Trophoblast cell (in vitro differentiated cells and primary cell): ENCODE measurements around the gene DTWD1.

Experiments
- DNase-seq, 2 donors: peaks; one replicate each; pipeline ENCODE4 v3.0.0-alpha.2; 2016
- H2AFZ ChIP-seq: 2 replicates; pipeline ENCODE4 v1.6.1; 2013; ENCODE audit warnings: low read length, moderate library complexity, mild to moderate bottlenecking; ENCODE audit not compliant: insufficient read depth, poor library complexity
- H2AK5ac ChIP-seq: 2 replicates; pipeline ENCODE4 v1.6.1; 2013; ENCODE audit warnings: mild to moderate bottlenecking, low read length
- H2BK120ac ChIP-seq: 2 replicates; pipeline ENCODE4 v1.6.1; 2013; ENCODE audit warnings: low read length, mild to moderate bottlenecking, moderate library complexity; ENCODE audit not compliant: insufficient read depth, poor library complexity
- H2BK12ac ChIP-seq: 2 replicates; pipeline ENCODE4 v1.6.1; 2013; ENCODE audit warnings: mild to moderate bottlenecking, low read length, moderate library complexity
- H2BK5ac ChIP-seq: 2 replicates; pipeline ENCODE4 v1.6.1; 2013; ENCODE audit warnings: low read length, low read depth, moderate library complexity, mild to moderate bottlenecking; ENCODE audit not compliant: poor library complexity
- H3K14ac ChIP-seq: 2 replicates; pipeline ENCODE4 v1.6.1; 2013; ENCODE audit warnings: mild to moderate bottlenecking, low read length
- H3K18ac ChIP-seq: 2 replicates; pipeline ENCODE4 v1.6.1; 2013; ENCODE audit warnings: mild to moderate bottlenecking, low read length
- H3K23ac ChIP-seq: 2 replicates; pipeline ENCODE4 v1.6.1; 2013; ENCODE audit warnings: low read length
- H3K27ac ChIP-seq: 2 replicates; pipeline ENCODE4 v1.5.1; 2013; ENCODE audit warnings: low read depth, mild to moderate bottlenecking, inconsistent platforms, low read length, moderate library complexity
- H3K27me3 ChIP-seq: 2 replicates; pipeline ENCODE4 v1.6.1; 2013; ENCODE audit warnings: inconsistent platforms, mild to moderate bottlenecking, low read length, moderate library complexity; ENCODE audit not compliant: insufficient read depth
- H3K36me3 ChIP-seq, 2 experiments: 1 replicate in 1 of 2; 2 replicates in 1 of 2; pipeline ENCODE4 v1.6.1; 2013; ENCODE audit warnings: low read length in 2 of 2, mild to moderate bottlenecking in 2 of 2, moderate library complexity in 1 of 2; ENCODE audit not compliant: insufficient read depth in 2 of 2, control insufficient read depth in 1 of 2
- H3K4ac ChIP-seq: 2 replicates; pipeline ENCODE4 v1.6.1; 2013; ENCODE audit warnings: low read depth, mild to moderate bottlenecking, low read length, moderate library complexity
- H3K4me1 ChIP-seq, 2 experiments: 1 replicate in 1 of 2; 2 replicates in 1 of 2; pipeline ENCODE4 v1.6.1; 2013; ENCODE audit warnings: low read length in 2 of 2, mild to moderate bottlenecking in 2 of 2, moderate library complexity in 1 of 2; ENCODE audit not compliant: insufficient read depth in 2 of 2, control insufficient read depth in 1 of 2
- H3K4me2 ChIP-seq: 2 replicates; pipeline ENCODE4 v1.6.1; 2013; ENCODE audit warnings: inconsistent platforms, mild to moderate bottlenecking, low read length, moderate library complexity
- H3K4me3 ChIP-seq: 2 replicates; pipeline ENCODE4 v1.5.1; 2013; ENCODE audit warnings: mild to moderate bottlenecking, low read depth, low read length, inconsistent platforms
- H3K79me1 ChIP-seq: one replicate; pipeline ENCODE4 v1.6.1; 2013; ENCODE audit warnings: low read length
- H3K79me2 ChIP-seq: 2 replicates; pipeline ENCODE4 v1.6.1; 2013; ENCODE audit warnings: low read length, mild to moderate bottlenecking; ENCODE audit not compliant: control insufficient read depth, insufficient read depth, poor library complexity
- H3K9ac ChIP-seq: 2 replicates; pipeline ENCODE4 v1.6.1; 2013; ENCODE audit warnings: mild to moderate bottlenecking, low read length
- H3K9me3 ChIP-seq: 2 replicates; pipeline ENCODE4 v1.6.1; 2013; ENCODE audit warnings: low read depth, mild to moderate bottlenecking, control low read depth, inconsistent platforms, low read length; ENCODE audit not compliant: insufficient read depth
- H4K12ac ChIP-seq: 2 replicates; pipeline ENCODE4 v1.6.1; 2013; ENCODE audit warnings: low read depth, mild to moderate bottlenecking, low read length, moderate library complexity
- H4K8ac ChIP-seq: 2 replicates; pipeline ENCODE4 v1.6.1; 2013; ENCODE audit warnings: low read depth, mild to moderate bottlenecking, low read length, moderate library complexity
- H4K91ac ChIP-seq: one replicate; pipeline ENCODE4 v1.6.1; 2013; ENCODE audit warnings: low read depth, mild to moderate bottlenecking, low read length, moderate library complexity
- WGBS: extraction: QIAGEN DNeasy Blood & Tissue Kit; methylation state at CpG from one replicate; pipeline ENCODE4 v1.1.7; 2013; ENCODE audit warnings: missing lambda C conversion rate; ENCODE audit not compliant: insufficient read length, insufficient coverage; ENCODE audit errors: extremely low coverage; 5-methylcytosine and 5-hydroxymethylcytosine counted together

DTWD1 gene

DNA sequence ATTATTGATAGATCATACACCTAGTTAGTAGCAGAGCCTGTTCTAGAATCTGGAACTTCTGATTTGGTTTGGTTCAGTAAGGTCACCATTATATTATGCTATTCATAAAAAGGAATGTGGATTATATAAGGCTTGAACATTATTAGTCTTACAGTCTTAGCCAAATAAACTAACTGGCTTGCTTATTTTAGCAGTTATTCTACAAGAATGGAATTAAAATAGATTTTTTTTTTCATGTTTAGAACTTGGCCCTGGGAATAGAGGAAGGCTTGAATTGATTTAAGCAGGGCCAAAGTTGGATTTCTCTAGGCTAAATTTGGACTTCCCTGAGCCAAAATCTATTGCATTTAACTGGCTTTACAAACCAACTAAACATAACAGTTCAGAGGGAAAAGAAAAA is 24.4 kb downstream of the DTWD1 start:
- Histone ChIP-seq H3K79me2 (no peaks in the 10 kb centered on the region), H3K9me3 (no peaks in the 10 kb centered on the region), H3K18ac (no peak overlapping the region), H3K9ac (no peak overlapping the region), H3K23ac (no peak overlapping the region), H3K4me3 (no peak overlapping the region), H3K14ac (no peak overlapping the region), H2AFZ (no peak overlapping the region), H2BK120ac (no peak overlapping the region), H3K4me1 (no peaks in the 10 kb centered on the region), H2BK5ac (no peak overlapping the region), H3K4ac (no peak overlapping the region), H3K79me1 (no peaks in the 10 kb centered on the region), H3K4me2 (no peak overlapping the region), H2BK12ac (no peak overlapping the region), H3K27me3 (no peaks in the 10 kb centered on the region), H3K36me3 (peaks cover 0 to 1% of the 10 kb centered on the region in 2 experiments), H2AK5ac (no peak overlapping the region), H3K27ac (no peak overlapping the region), H4K12ac (no peak overlapping the region), H4K91ac (no peak overlapping the region), H4K8ac (no peak overlapping the region)
- no peak for DNase-seq

GRCh38 chr15:49645941-49646340 is 25.1 kb downstream of the DTWD1 start:
- no peak overlapping the region for H3K18ac ChIP-seq
- H3K27ac ChIP-seq, result no peak overlapping the region
- peak; percentile 36 to 67 for DNase-seq

GRCh38 chr15:49646891-49647290 is 26.0 kb downstream of the DTWD1 start:
- H3K9me3 ChIP-seq, result no peaks in the 10 kb centered on the region
- DNase-seq, result no peak
- H3K36me3 ChIP-seq, result peaks cover 0 to 1% of the 10 kb centered on the region in 2 experiments
- WGBS, result no CpG with 5 or more reads among the region's 2 CpGs
- H3K23ac ChIP-seq, result no peak overlapping the region
- H3K4me1 ChIP-seq, result no peaks in the 10 kb centered on the region
- H2BK120ac ChIP-seq, result no peak overlapping the region
- H3K14ac ChIP-seq, result no peak overlapping the region
- H3K9ac ChIP-seq, result no peak overlapping the region
- H4K8ac ChIP-seq, result no peak overlapping the region
- no peak overlapping the region for H4K91ac ChIP-seq
- no peak overlapping the region for H3K4me3 ChIP-seq
- H2AFZ ChIP-seq, result no peak overlapping the region
- no peak overlapping the region for H4K12ac ChIP-seq
- no peak overlapping the region for H2AK5ac ChIP-seq
- H3K18ac ChIP-seq, result no peak overlapping the region
- no peak overlapping the region for H3K27ac ChIP-seq
- no peak overlapping the region for H2BK5ac ChIP-seq
- no peak overlapping the region for H3K4me2 ChIP-seq
- H3K27me3 ChIP-seq, result no peaks in the 10 kb centered on the region
- H3K79me2 ChIP-seq, result no peaks in the 10 kb centered on the region
- H3K4ac ChIP-seq, result no peak overlapping the region
- no peak overlapping the region for H2BK12ac ChIP-seq
- H3K79me1 ChIP-seq, result no peaks in the 10 kb centered on the region

More at GRCh38 chr15:49645941-49646340, 25.1 kb downstream of the DTWD1 start:
- Histone ChIP-seq H3K9me3 (no peaks in the 10 kb centered on the region), H3K14ac (no peak overlapping the region), H3K36me3 (peaks cover 0 to 1% of the 10 kb centered on the region in 2 experiments), H2AFZ (no peak overlapping the region), H3K4me2 (no peak overlapping the region), H2BK120ac (no peak overlapping the region), H2AK5ac (no peak overlapping the region), H4K91ac (no peak overlapping the region), H3K23ac (no peak overlapping the region), H2BK5ac (no peak overlapping the region), H3K27me3 (no peaks in the 10 kb centered on the region), H4K8ac (no peak overlapping the region), H2BK12ac (no peak overlapping the region), H3K4me3 (no peak overlapping the region), H3K79me1 (no peaks in the 10 kb centered on the region), H3K4me1 (no peaks in the 10 kb centered on the region), H3K4ac (no peak overlapping the region), H3K9ac (no peak overlapping the region), H3K79me2 (no peaks in the 10 kb centered on the region), H4K12ac (no peak overlapping the region)

DNA sequence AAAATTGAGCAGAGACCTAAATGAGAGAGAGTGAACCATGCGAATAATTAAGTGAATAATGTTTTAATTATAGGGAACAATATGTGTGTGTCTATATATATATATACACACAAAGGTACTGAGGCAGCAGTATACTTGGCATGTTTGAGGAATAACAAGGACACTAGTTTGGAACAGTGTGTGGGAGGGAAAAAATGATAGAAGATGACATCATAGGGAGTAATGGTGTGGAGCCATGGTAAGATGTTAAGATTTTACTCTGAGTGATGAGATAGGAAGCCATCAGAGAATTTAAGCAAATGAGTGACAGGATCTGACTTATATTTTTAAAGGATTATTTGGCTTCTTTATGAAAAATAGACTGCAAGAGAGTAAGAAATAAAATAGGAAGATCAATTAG is 29.1 kb downstream of the DTWD1 start:
- H3K14ac ChIP-seq, result no peak overlapping the region
- no peaks in the 10 kb centered on the region for H3K4me1 ChIP-seq
- H3K36me3 ChIP-seq, result peaks cover 0 to 1% of the 10 kb centered on the region in 2 experiments
- no peak overlapping the region for H3K4me3 ChIP-seq
- H3K4ac ChIP-seq, result no peak overlapping the region
- H3K9ac ChIP-seq, result no peak overlapping the region
- no peak overlapping the region for H3K23ac ChIP-seq
- no peak overlapping the region for H2AFZ ChIP-seq
- H2BK5ac ChIP-seq, result no peak overlapping the region
- no CpG with 5 or more reads among the region's 1 CpG for WGBS
- no peaks in the 10 kb centered on the region for H3K79me1 ChIP-seq
- H2BK12ac ChIP-seq, result no peak overlapping the region
- no peak overlapping the region for H2BK120ac ChIP-seq
- H3K18ac ChIP-seq, result no peak overlapping the region
- H4K12ac ChIP-seq, result no peak overlapping the region
- H3K9me3 ChIP-seq, result peaks cover 2% of the 10 kb centered on the region
- no peak overlapping the region for H3K27ac ChIP-seq
- no peak overlapping the region for H4K91ac ChIP-seq
- H3K27me3 ChIP-seq, result no peaks in the 10 kb centered on the region
- H2AK5ac ChIP-seq, result no peak overlapping the region
- H3K4me2 ChIP-seq, result no peak overlapping the region
- no peak overlapping the region for H4K8ac ChIP-seq
- DNase-seq, result no peak
- H3K79me2 ChIP-seq, result no peaks in the 10 kb centered on the region
